ENCODE measurements around the gene ACOX3. TPM values are rescaled to one million over a fixed set of nuclear protein-coding genes. Genes with fewer than 3 reads are reported as not detected.

ACOX3 gene
- total RNA-seq, 2 experiments from 2014 or later: 12.7 to 16.8 TPM

GRCh38 chr4:8364848-8365350 lies 75.6 kb downstream of the ACOX3 start:
- no peak for DNase-seq (ENCODE audit: low spot score)

GRCh38 chr4:8364141-8364540 lies 76.4 kb downstream of the ACOX3 start:
- Histone ChIP-seq H3K4me1 (ENCODE audit: insufficient read depth, low read length, poor library complexity, severe bottlenecking) (no peaks in the 10 kb centered on the region), H4K20me1 (ENCODE audit: insufficient read depth, low read length) (no peaks in the 10 kb centered on the region), H3K79me2 (ENCODE audit: insufficient read depth, low read depth, low read length) (no peaks in the 10 kb centered on the region), H3K27ac (ENCODE audit: low read depth, low read length, poor library complexity, severe bottlenecking) (no peak overlapping the region), H3K4me3 (ENCODE audit: low read depth, low read length, poor library complexity, severe bottlenecking) (no peak overlapping the region), H3K4me2 (ENCODE audit: low read length) (no peak overlapping the region), H3K9me3 (ENCODE audit: low read length) (peaks cover 15% of the 10 kb centered on the region; the same call in 1 of the 2 replicates), H3K9me2 (ENCODE audit: insufficient read depth, low read length) (no peaks in the 10 kb centered on the region), H3K36me3 (ENCODE audit: insufficient read depth, low read length) (no peaks in the 10 kb centered on the region), H2AFZ (ENCODE audit: low read length) (no peak overlapping the region)
- POLR2A ChIA-PET: no interaction called here
- CTCF ChIA-PET (ENCODE audit: unreplicated experiment): interaction anchor here (0.6 kb wide), 1 partner anchor 30 kb away, joined by 4 read pairs; no protein-coding TSS in a partner anchor
- BruUV-seq (replicated peaks): no TSS peak
- no peak for DNase-seq (ENCODE audit: low spot score)
- intact Hi-C loops (cut with micrococcal nuclease; ENCODE audit: unreplicated experiment): no loop called here
- TF ChIP-seq EZH2phosphoT487 (IDR thresholded peaks at IDR 0.05; ENCODE audit: borderline replicate concordance, low read depth, low read length) (no peak), CTCF (conservative IDR thresholded peaks at IDR 0.05; ENCODE audit: low read length) (no peak)

More at GRCh38 chr4:8364848-8365350, 75.6 kb downstream of the ACOX3 start:
- H3K36me3 ChIP-seq (ENCODE audit: insufficient read depth, low read length): no peaks in the 10 kb centered on the region
- H3K79me2 ChIP-seq (ENCODE audit: insufficient read depth, low read depth, low read length): no peaks in the 10 kb centered on the region
- H2AFZ ChIP-seq (ENCODE audit: low read length): no peak overlapping the region
- no peaks in the 10 kb centered on the region for H4K20me1 ChIP-seq (ENCODE audit: insufficient read depth, low read length)
- intact Hi-C loops (cut with micrococcal nuclease; ENCODE audit: unreplicated experiment): no loop called here
- H3K27ac ChIP-seq (ENCODE audit: low read depth, low read length, poor library complexity, severe bottlenecking): no peak overlapping the region
- CTCF ChIA-PET (ENCODE audit: unreplicated experiment): interaction anchor here (0.6 kb wide), 1 partner anchor 31 kb away, joined by 4 read pairs; no protein-coding TSS in a partner anchor
- TF ChIP-seq CTCF (conservative IDR thresholded peaks at IDR 0.05; ENCODE audit: low read length): no peak
- TF ChIP-seq EZH2phosphoT487 (IDR thresholded peaks at IDR 0.05; ENCODE audit: borderline replicate concordance, low read depth, low read length): no peak
- no peaks in the 10 kb centered on the region for H3K4me1 ChIP-seq (ENCODE audit: insufficient read depth, low read length, poor library complexity, severe bottlenecking)
- no TSS peak for BruUV-seq (replicated peaks)
- peaks cover 15% of the 10 kb centered on the region; the same call in 1 of the 2 replicates for H3K9me3 ChIP-seq (ENCODE audit: low read length)
- POLR2A ChIA-PET: no interaction called here
- H3K9me2 ChIP-seq (ENCODE audit: insufficient read depth, low read length): no peaks in the 10 kb centered on the region
- H3K4me3 ChIP-seq (ENCODE audit: low read depth, low read length, poor library complexity, severe bottlenecking): no peak overlapping the region
- H3K4me2 ChIP-seq (ENCODE audit: low read length): no peak overlapping the region

- Histone ChIP-seq H3K27ac (ENCODE audit: low read depth, low read length, poor library complexity, severe bottlenecking) (no peak overlapping the region), H3K4me3 (ENCODE audit: low read depth, low read length, poor library complexity, severe bottlenecking) (no peak overlapping the region), H4K20me1 (ENCODE audit: insufficient read depth, low read length) (no peaks in the 10 kb centered on the region), H3K36me3 (ENCODE audit: insufficient read depth, low read length) (no peaks in the 10 kb centered on the region), H3K4me1 (ENCODE audit: insufficient read depth, low read length, poor library complexity, severe bottlenecking) (no peaks in the 10 kb centered on the region), H3K4me2 (ENCODE audit: low read length) (no peak overlapping the region), H3K79me2 (ENCODE audit: insufficient read depth, low read depth, low read length) (no peaks in the 10 kb centered on the region), H2AFZ (ENCODE audit: low read length) (no peak overlapping the region), H3K9me3 (ENCODE audit: low read length) (peaks cover 15% of the 10 kb centered on the region; the same call in 1 of the 2 replicates), H3K9me2 (ENCODE audit: insufficient read depth, low read length) (no peaks in the 10 kb centered on the region)
- BruUV-seq (replicated peaks): no TSS peak
- ChIA-PET POLR2A (interaction anchor here (0.6 to 1.0 kb wide), 2 partner anchors 34 to 35 kb away, joined by 3 to 11 read pairs; no protein-coding TSS in a partner anchor), CTCF (ENCODE audit: unreplicated experiment) (no interaction called here)
- DNase-seq (ENCODE audit: low spot score): no peak
- intact Hi-C loops (cut with micrococcal nuclease; ENCODE audit: unreplicated experiment): no loop called here
- TF ChIP-seq CTCF (conservative IDR thresholded peaks at IDR 0.05; ENCODE audit: low read length) (no peak), EZH2phosphoT487 (IDR thresholded peaks at IDR 0.05; ENCODE audit: borderline replicate concordance, low read depth, low read length) (no peak)
Observed at GRCh38 chr4:8362483-8362882, 78.0 kb downstream of the ACOX3 start.

Measured in OCI-LY7 (cell line).